Coronary artery (tissue), 2 donors: Measurements from ENCODE around the gene PACSIN2.
"Not testable (repeated sequence)": the region's sequence is repeated elsewhere in the genome, so short reads cannot be mapped to it uniquely, and the experiment has no call there.

ENCODE experiments used
- DNase-seq: peaks from one replicate; pipeline ENCODE4 v3.0.0-alpha.2; 2017; ENCODE audit warnings: low spot score
- H3K27ac ChIP-seq, 2 donors: fragments of 200-600 bp; sonication (generic); one replicate each; pipeline ENCODE4 v1.5.1; 2016 to 2019
- H3K4me3 ChIP-seq: fragments of 200-600 bp; sonication (generic); 2 replicates; pipeline ENCODE4 v1.5.1; 2016; ENCODE audit warnings: mild to moderate bottlenecking, moderate library complexity
- TF ChIP-seq, protein P1 (sequence below): fragments of 200-600 bp; sonication (generic); IDR thresholded peaks from one replicate; pipeline ENCODE4 v1.5.1; 2019; ENCODE audit warnings: antibody characterized with exemption

PACSIN2 gene

DNA sequence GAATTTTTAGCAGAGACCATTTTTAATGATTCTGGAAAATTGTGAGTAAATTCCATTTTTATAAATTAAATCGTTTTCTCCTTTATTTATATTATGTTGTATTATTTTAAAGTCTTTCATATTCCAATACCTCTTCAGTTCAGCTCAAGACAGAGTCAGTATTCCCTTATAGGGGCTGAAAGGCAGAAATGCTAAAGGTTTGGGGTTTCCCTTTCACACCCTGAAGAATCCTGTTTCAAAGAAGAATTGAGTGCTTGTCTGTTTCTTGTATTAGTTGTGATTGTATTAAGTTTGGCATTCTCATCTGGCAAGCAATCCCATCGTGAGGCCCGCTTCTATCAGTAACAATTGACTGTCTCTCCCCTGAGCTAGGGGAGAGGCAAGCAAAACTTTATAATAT lies 57.4 kb downstream of the PACSIN2 start:
- peak overlapping the region; percentile 63 for H3K4me3 ChIP-seq
- no peak for DNase-seq
- TF ChIP-seq, protein P1, sequence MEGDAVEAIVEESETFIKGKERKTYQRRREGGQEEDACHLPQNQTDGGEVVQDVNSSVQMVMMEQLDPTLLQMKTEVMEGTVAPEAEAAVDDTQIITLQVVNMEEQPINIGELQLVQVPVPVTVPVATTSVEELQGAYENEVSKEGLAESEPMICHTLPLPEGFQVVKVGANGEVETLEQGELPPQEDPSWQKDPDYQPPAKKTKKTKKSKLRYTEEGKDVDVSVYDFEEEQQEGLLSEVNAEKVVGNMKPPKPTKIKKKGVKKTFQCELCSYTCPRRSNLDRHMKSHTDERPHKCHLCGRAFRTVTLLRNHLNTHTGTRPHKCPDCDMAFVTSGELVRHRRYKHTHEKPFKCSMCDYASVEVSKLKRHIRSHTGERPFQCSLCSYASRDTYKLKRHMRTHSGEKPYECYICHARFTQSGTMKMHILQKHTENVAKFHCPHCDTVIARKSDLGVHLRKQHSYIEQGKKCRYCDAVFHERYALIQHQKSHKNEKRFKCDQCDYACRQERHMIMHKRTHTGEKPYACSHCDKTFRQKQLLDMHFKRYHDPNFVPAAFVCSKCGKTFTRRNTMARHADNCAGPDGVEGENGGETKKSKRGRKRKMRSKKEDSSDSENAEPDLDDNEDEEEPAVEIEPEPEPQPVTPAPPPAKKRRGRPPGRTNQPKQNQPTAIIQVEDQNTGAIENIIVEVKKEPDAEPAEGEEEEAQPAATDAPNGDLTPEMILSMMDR: no peak
- no peak overlapping the region for H3K27ac ChIP-seq

DNA sequence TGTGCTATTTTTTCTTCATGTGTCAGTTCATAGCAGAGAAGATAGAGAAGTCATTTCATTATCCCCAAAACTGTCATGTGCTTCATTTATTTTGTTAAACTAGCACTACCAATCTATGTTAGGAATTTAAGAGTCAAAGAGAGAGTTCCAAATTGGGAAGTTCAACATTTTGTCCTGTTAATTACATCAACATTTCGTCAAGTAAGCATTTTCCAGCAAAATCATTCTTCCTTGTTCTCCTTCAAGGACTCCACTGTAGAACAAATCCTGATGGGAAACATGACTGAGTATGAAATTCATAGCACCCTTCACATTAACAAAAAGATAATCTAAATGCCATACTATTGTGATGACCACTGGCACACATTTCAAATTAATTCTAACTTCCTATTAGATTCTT lies 59.1 kb downstream of the PACSIN2 start:
- TF ChIP-seq, protein P1: no peak
- no peak for DNase-seq
- Histone ChIP-seq H3K27ac (no peak overlapping the region), H3K4me3 (peak overlapping the region; percentile 2)

- TF ChIP-seq, protein P1: no peak
- Histone ChIP-seq H3K27ac (no peak overlapping the region), H3K4me3 (peak overlapping the region; percentile 2)
- DNase-seq: no peak
Observed at GRCh38 chr22:42955087-42955635, 59.8 kb downstream of the PACSIN2 start.

DNA sequence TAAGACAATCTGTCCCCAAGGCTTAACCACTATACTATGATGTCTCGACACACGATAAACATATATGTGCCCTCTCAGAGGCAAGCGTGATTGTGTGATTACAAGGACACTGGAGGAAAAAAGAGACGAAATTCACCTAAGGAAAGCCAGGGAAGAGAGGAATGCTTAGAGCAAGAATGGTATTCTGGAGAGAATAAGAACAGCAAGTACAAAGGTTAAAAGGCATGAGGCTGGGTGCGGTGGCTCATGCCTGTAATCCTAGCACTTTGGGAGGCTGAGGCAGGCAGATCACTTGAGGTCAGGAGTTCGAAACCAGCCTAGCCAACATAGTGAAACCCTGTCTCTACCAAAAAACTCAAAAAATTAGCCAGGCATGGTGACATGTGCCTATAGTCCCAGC lies 61.2 kb downstream of the PACSIN2 start:
- H3K4me3 ChIP-seq: not testable (repeated sequence)
- H3K27ac ChIP-seq: peak overlapping the region in 1 of 2 donors; percentile 10
- DNase-seq: peak; percentile 26

DNA sequence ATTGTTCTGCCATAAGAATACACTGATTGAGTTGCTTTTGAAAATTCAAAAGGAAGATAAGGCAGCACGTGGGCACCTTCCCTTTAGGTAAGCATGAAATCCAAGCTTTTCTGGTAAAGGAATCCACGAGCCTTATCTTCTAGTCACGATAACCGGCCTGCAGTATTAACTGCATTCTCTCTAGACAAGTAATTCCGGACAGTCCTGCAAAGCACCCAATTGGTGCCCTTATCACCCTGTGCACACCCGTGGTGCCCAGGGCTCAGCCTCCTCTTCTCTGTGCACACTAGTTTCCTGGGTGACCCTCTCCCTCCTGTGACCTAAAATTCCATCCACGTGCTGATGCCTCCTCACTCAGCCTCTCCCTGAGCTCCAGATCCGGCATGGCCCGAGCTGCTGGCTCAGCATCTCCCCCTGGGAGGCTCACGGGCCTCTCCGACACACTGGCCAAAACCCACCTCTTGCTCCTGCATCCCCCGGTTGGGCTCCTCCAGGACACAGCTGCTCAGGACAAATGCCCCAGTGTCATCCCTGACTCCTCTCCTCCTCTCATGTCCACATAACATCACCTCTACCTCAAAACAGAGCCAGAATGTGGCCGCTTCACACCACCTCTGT lies 63.7 kb downstream of the PACSIN2 start:
- peak overlapping the region in 1 of 2 donors; percentile 75 for H3K27ac ChIP-seq
- no peak for DNase-seq
- peak overlapping the region; percentile 35 for H3K4me3 ChIP-seq
- TF ChIP-seq, protein P1: no peak

- TF ChIP-seq, protein P1: no peak
- no peak for DNase-seq
- peak overlapping the region in 1 of 2 donors; percentile 75 for H3K27ac ChIP-seq
- H3K4me3 ChIP-seq: peak overlapping the region; percentile 35
Observed at GRCh38 chr22:42950281-42950680, 64.7 kb downstream of the PACSIN2 start.

- TF ChIP-seq, protein P1: no peak
- H3K27ac ChIP-seq: peak overlapping the region; percentile 21 to 99
- peak overlapping the region; percentile 15 for H3K4me3 ChIP-seq
- no peak for DNase-seq
Observed at GRCh38 chr22:42949159-42949558, 65.8 kb downstream of the PACSIN2 start.
